Heart right ventricle (tissue), 16 donors: ENCODE data around the gene OR2AG1. TPM values are rescaled to one million over a fixed set of nuclear protein-coding genes. Genes with fewer than 3 reads are reported as not detected.

Source experiments
- ATAC-seq, 8 donors: fragments of 200-7000 bp; cut with Tn5 transposase; one replicate each; pipeline ENCODE4 v1.9.1; 2020; ENCODE audit warnings: mild to moderate bottlenecking in 8 of 8, moderate library complexity in 8 of 8, moderate number of reproducible peaks in 1 of 8
- DNase-seq, 2 donors: peaks; one replicate each; pipeline ENCODE4 v3.0.0-alpha.2; 2020
- H3K27ac ChIP-seq, 10 donors: fragments of 200-600 bp; sonication (generic) in 2 of 10; one replicate each; pipeline versions ENCODE4 v1.5.0 to v1.8.0; 2020 to 2022; ENCODE audit warnings: mild to moderate bottlenecking in 3 of 10
- H3K27me3 ChIP-seq, 7 donors: fragments of 200-600 bp; one replicate each; pipeline ENCODE4 v1.8.0; 2021 to 2022; ENCODE audit warnings: mild to moderate bottlenecking in 2 of 7
- H3K36me3 ChIP-seq, 9 donors: fragments of 200-600 bp; sonication (generic) in 1 of 9; one replicate each; pipeline versions ENCODE4 v1.5.0 to v1.8.0; 2020 to 2022; ENCODE audit warnings: mild to moderate bottlenecking in 2 of 9
- H3K4me1 ChIP-seq, 9 donors: fragments of 200-600 bp; sonication (generic) in 1 of 9; one replicate each; pipeline versions ENCODE4 v1.5.0 to v1.8.0; 2020 to 2022; ENCODE audit warnings: mild to moderate bottlenecking in 4 of 9
- H3K4me3 ChIP-seq, 10 donors: fragments of 200-600 bp; sonication (generic) in 2 of 10; one replicate each; pipeline versions ENCODE4 v1.5.0 to v1.8.0; 2020 to 2022; ENCODE audit warnings: mild to moderate bottlenecking in 7 of 10, moderate library complexity in 2 of 10
- H3K9me3 ChIP-seq, 11 donors: fragments of 200-600 bp in 10 of 11; sonication (generic) in 2 of 11; one replicate each; pipeline versions ENCODE4 v1.5.0 to v1.8.0; 2013 to 2022; ENCODE audit warnings: mild to moderate bottlenecking in 2 of 11, control low read depth in 1 of 11, moderate library complexity in 1 of 11
- CTCF ChIP-seq, 9 donors: fragments of 200-600 bp; sonication (generic) in 2 of 9; IDR thresholded peaks; one replicate each; pipeline versions ENCODE4 v1.5.0 to v1.8.0; 2021 to 2022; ENCODE audit warnings: antibody characterized with exemption in 9 of 9, mild to moderate bottlenecking in 5 of 9, moderate library complexity in 1 of 9
- WGBS, 2 donors: extraction: QIAGEN DNeasy Blood & Tissue Kit; methylation state at CpG; one replicate each; pipeline ENCODE4 v1.1.7; 2013; ENCODE audit warnings: inconsistent platforms in 1 of 2; 5-methylcytosine and 5-hydroxymethylcytosine counted together
- intact Hi-C, 10 donors: fragments of 100-400 bp; cut with DNase I; formaldehyde crosslinking; loops; one replicate each; pipeline versions ENCODE4 v1.11.1 to v1.14.2; 2022
- polyA plus RNA-seq, 2 donors: library from polyadenylated mRNA; stranded (reverse); fragments of 200-250 nt; gene quantifications; one replicate each; pipeline ENCODE4 v1.2.3, GENCODE V29; 2013
- total RNA-seq, 10 donors: library from RNA; stranded (reverse); fragmentation: NEBNext Ultra II Directional in 3 of 10; extraction: Animal tissue kit (Norgen Biotek cat#: 25700) in 3 of 10; gene quantifications; one replicate each; pipeline versions ENCODE4 v1.2.1 to v1.2.4, GENCODE V29; 2021 to 2023
- donor health status: Arrhythmogenic right ventricular cardiomyopathy.
- donor health status: ischemic (EF 13 %, LVEDD 7.1; RV severe dilation, severe dysfunction).
- donor health status: healthy with polysubstance abuse.
- donor health status: DM: no; HTN: yes; CAD: no.
- donor health status: DM: no; HTN: no; CAD: no.
- donor health status: ischemic (EF 25% LVEDD 6.9; RV normal size, moderate dysfunction).
- donor health status: ischemic (EF 25% LVEDD 5.7; RV mildly dilated, moderate dysfunction).
- donor health status: healthy.
- donor health status: DM: yes; HTN: yes; CAD: no.
- donor health status: Ischemic cardiomyopathy.
- donor health status: ischemic (EF 35%, LVEDD 5.7; RV mildly dilated, moderate dysfunction).
- donor health status: nonischemic (EF 11% LVEDD 7.7; RV severe dilation, severe dysfunction).
- donor health status: DM: yes; HTN: yes; CAD: no.
- donor health status: PGD.
- donor health status: ischemic (EF 29% LVEDD 5.4; RV normal size, mild dysfunction).
- donor health status: nonischemic (EF 23%, LVEDD 6.1; RV moderate dilation, normal function).

The OR2AG1 gene
- total and polyA plus RNA-seq, 12 donors: not detected

GRCh38 chr11:6736495-6737121, 46.2 kb upstream of the OR2AG1 start:
- Histone ChIP-seq H3K36me3 (peaks cover 0 to 17% (median 4%) of the 10 kb centered on the region in 9 donors), H3K27me3 (no peaks in the 10 kb centered on the region), H3K9me3 (peaks cover 0 to 7% (median 0%) of the 10 kb centered on the region in 11 donors), H3K4me3 (no peak overlapping the region), H3K4me1 (peaks cover 0 to 55% (median 0%) of the 10 kb centered on the region in 9 donors), H3K27ac (no peak overlapping the region)
- 62 to 67% methylated on average over 3 of the region's 3 CpGs for WGBS, 2 donors
- TF ChIP-seq CTCF (IDR thresholded peaks at IDR 0.05): no peak
- DNase-seq (no peak), ATAC-seq (no peak)
- intact Hi-C loops: loop anchor here in 1 of 10 donors (1.0 kb wide), 1 partner anchor 19 kb away; no protein-coding TSS in a partner anchor

- H3K36me3 ChIP-seq: peaks cover 0 to 13% (median 4%) of the 10 kb centered on the region in 9 donors
- H3K27ac ChIP-seq: no peak overlapping the region
- peaks cover 0 to 69% (median 0%) of the 10 kb centered on the region in 9 donors for H3K4me1 ChIP-seq
- H3K27me3 ChIP-seq: no peaks in the 10 kb centered on the region
- intact Hi-C loops: loop anchor here in 4 of 10 donors (1.0 to 2.0 kb wide), 3 partner anchors 17 to 19 kb away; no protein-coding TSS in a partner anchor
- ATAC-seq: peak in 4 of 8 donors; percentile 39 to 79 (median 57)
- no peak overlapping the region for H3K4me3 ChIP-seq
- DNase-seq: peak in 1 of 2 donors; percentile 51
- WGBS, 2 donors: 16 to 25% methylated on average over 2 of the region's 2 CpGs
- TF ChIP-seq CTCF (IDR thresholded peaks at IDR 0.05): peak; percentile 42 to 77 (median 70)
- H3K9me3 ChIP-seq: peaks cover 0 to 6% (median 0%) of the 10 kb centered on the region in 11 donors
Measured at GRCh38 chr11:6737872-6738466, 44.9 kb upstream of the OR2AG1 start.

GRCh38 chr11:6738590-6738989, 44.2 kb upstream of the OR2AG1 start:
- intact Hi-C loops: loop anchor here in 3 of 10 donors (2.0 kb wide), 2 partner anchors 16 to 18 kb away; no protein-coding TSS in a partner anchor
- H3K4me1 ChIP-seq: peaks cover 0 to 75% (median 4%) of the 10 kb centered on the region in 9 donors
- no peak overlapping the region for H3K4me3 ChIP-seq
- H3K9me3 ChIP-seq: peaks cover 0 to 6% (median 0%) of the 10 kb centered on the region in 11 donors
- TF ChIP-seq CTCF (IDR thresholded peaks at IDR 0.05): no peak
- H3K27ac ChIP-seq: no peak overlapping the region
- 87 to 88% methylated on average over 1 of the region's 1 CpG for WGBS, 2 donors
- no peak for ATAC-seq
- H3K36me3 ChIP-seq: peaks cover 0 to 7% (median 0%) of the 10 kb centered on the region in 9 donors
- H3K27me3 ChIP-seq: no peaks in the 10 kb centered on the region
- DNase-seq: no peak

DNA sequence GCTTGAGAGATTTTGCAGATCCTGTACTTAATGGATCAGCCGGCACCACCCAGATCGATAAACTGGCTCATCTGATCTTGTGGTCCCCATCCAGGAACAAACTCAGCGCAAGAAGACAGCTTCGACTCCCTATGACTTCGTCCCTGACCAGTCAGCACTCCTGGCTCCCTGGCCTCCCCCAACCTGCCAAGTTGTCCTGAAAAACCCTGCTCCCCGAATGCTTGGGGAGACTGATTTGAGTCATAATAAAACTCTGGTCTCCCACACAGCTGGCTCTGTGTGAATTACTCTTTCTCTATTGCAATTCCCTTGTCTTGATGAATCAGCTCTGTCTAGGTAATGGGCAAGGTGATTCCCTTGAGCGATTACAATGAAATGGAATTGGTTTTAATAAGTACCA, 40.6 kb upstream of the OR2AG1 start:
- intact Hi-C loops: no loop called here
- DNase-seq (no peak), ATAC-seq (no peak)
- Histone ChIP-seq H3K27me3 (no peaks in the 10 kb centered on the region), H3K4me1 (peaks cover 0 to 76% (median 11%) of the 10 kb centered on the region in 9 donors), H3K36me3 (no peaks in the 10 kb centered on the region), H3K4me3 (peak overlapping the region in 1 of 10 donors; percentile 56), H3K9me3 (no peaks in the 10 kb centered on the region), H3K27ac (no peak overlapping the region)
- 70 to 82% methylated on average over 7 of the region's 7 CpGs for WGBS, 2 donors
- no peak for TF ChIP-seq CTCF (IDR thresholded peaks at IDR 0.05)
